ENCODE measurements around the gene WWOX. TPM values are rescaled to one million over a fixed set of nuclear protein-coding genes. Genes with fewer than 3 reads are reported as not detected.

The WWOX gene
- total and polyA plus RNA-seq, 2 of the 8 experiments (the other 6 are each of a cell fraction or from before 2014, with no cell fraction given): 5.4 to 16.7 TPM

- TF ChIP-seq USF2 (IDR thresholded peaks at IDR 0.05; ENCODE audit: low read length) (no peak), BRCA1 (IDR thresholded peaks at IDR 0.05; ENCODE audit: low read depth, low read length) (no peak), CTBP2 (IDR thresholded peaks at IDR 0.05; ENCODE audit: borderline replicate concordance, insufficient read depth, insufficient read length, low read length) (no peak), NANOG (IDR thresholded peaks at IDR 0.05; ENCODE audit: insufficient read depth, low read depth, low read length, poor library complexity, severe bottlenecking) (no peak), GTF2F1 (IDR thresholded peaks at IDR 0.05; ENCODE audit: borderline replicate concordance, low read depth, low read length) (no peak), PHF8 (conservative IDR thresholded peaks at IDR 0.05; ENCODE audit: low read depth, low read length) (no peak), CTCF (IDR thresholded peaks at IDR 0.05; ENCODE audit: control extremely low read depth in 1 of 3, insufficient read depth in 1 of 3, low read depth in 1 of 3, low read length in 3 of 3) (no peak)
- FAIRE-seq: no peak
- no peaks in the 10 kb centered on the region for H3K23me2 ChIP-seq (ENCODE audit: low read depth, low read length)
- no peak overlapping the region for H4K5ac ChIP-seq (ENCODE audit: insufficient read length, low read depth, low read length)
- no peak overlapping the region for H2BK120ac ChIP-seq (replicated peaks; ENCODE audit: low read depth, low read length)
- H4K8ac ChIP-seq (ENCODE audit: extremely low read depth, insufficient read depth, low read length): no peak overlapping the region
- H3K27ac ChIP-seq (ENCODE audit: low read depth, low read length): no peak overlapping the region
- no peak overlapping the region for H2BK20ac ChIP-seq (ENCODE audit: low read length)
- H2BK12ac ChIP-seq (ENCODE audit: low read depth, low read length): no peak overlapping the region
- no peaks in the 10 kb centered on the region for H3K27me3 ChIP-seq (replicated peaks in 1 of 4; ENCODE audit: control insufficient read depth in 3 of 4, extremely low read depth in 1 of 4, insufficient read depth in 3 of 4, low read length in 3 of 4)
- no peak overlapping the region for H4K91ac ChIP-seq (replicated peaks; ENCODE audit: insufficient read length, low read length)
- H3K9ac ChIP-seq (replicated peaks in 1 of 4; ENCODE audit: extremely low read depth in 1 of 4, low read depth in 3 of 4, low read length in 3 of 4): no peak overlapping the region
- H3K23ac ChIP-seq (ENCODE audit: insufficient read length): no peak overlapping the region
- no peak overlapping the region for H2AFZ ChIP-seq (ENCODE audit: low read length)
- H3K4me3 ChIP-seq (ENCODE audit: extremely low read depth in 1 of 4, insufficient read depth in 2 of 4, low read depth in 3 of 4, low read length in 4 of 4): no peak overlapping the region
- H3K79me2 ChIP-seq (ENCODE audit: control insufficient read depth in 1 of 2, insufficient read depth in 2 of 2, low read length in 2 of 2): no peaks in the 10 kb centered on the region
- no peaks in the 10 kb centered on the region for H3K9me3 ChIP-seq (ENCODE audit: insufficient read depth in 2 of 2, low read depth in 1 of 2, low read length in 1 of 2)
- ChIA-PET CTCF (ENCODE audit: partially characterized antibody) (interaction anchor here (1.1 to 3.2 kb wide), 2 partner anchors 11 to 62 kb away, joined by 3 to 22 read pairs; no protein-coding TSS in a partner anchor), POLR2A (ENCODE audit: partially characterized antibody) (no interaction called here)
- no peaks in the 10 kb centered on the region for H3K79me1 ChIP-seq (ENCODE audit: low read depth, low read length)
- H2AK5ac ChIP-seq (ENCODE audit: low read depth, low read length): no peak overlapping the region
- no peak overlapping the region for H3K4me2 ChIP-seq (ENCODE audit: insufficient read depth in 1 of 2, low read depth in 2 of 2, low read length in 2 of 2)
- H3K4me1 ChIP-seq (replicated peaks in 1 of 4; ENCODE audit: control insufficient read depth in 3 of 4, insufficient read depth in 4 of 4, low read length in 3 of 4): no peaks in the 10 kb centered on the region; a peak in 1 of 7 replicates
- H3K14ac ChIP-seq (ENCODE audit: insufficient read length): no peak overlapping the region
- H3K4ac ChIP-seq (replicated peaks; ENCODE audit: insufficient read length, low read depth, low read length): no peak overlapping the region
- H2BK5ac ChIP-seq (ENCODE audit: low read depth, low read length): no peak overlapping the region
- 94 to 100% methylated on average over 1 to 4 of the region's 4 CpGs for WGBS, 2 experiments (ENCODE audit: extremely low coverage in 1 of 2, insufficient coverage in 1 of 2, insufficient read length in 1 of 2, insufficient replicate concordance in 2 of 2, low coverage in 1 of 2, low lambda C conversion rate in 2 of 2, missing lambda C conversion rate in 1 of 2)
- H3K36me3 ChIP-seq (ENCODE audit: control insufficient read depth in 2 of 4, insufficient read depth in 4 of 4, low read length in 3 of 4): no peaks in the 10 kb centered on the region
- DNase-seq (ENCODE audit: low read depth in 1 of 2, low spot score in 2 of 2): no peak
- H4K20me1 ChIP-seq (replicated peaks in 1 of 2; ENCODE audit: control insufficient read depth in 1 of 2, insufficient read depth in 2 of 2, low read length in 2 of 2): no peaks in the 10 kb centered on the region
- H3K18ac ChIP-seq (ENCODE audit: extremely low read depth, low read length): no peak overlapping the region
- no peak overlapping the region for H3K56ac ChIP-seq (replicated peaks; ENCODE audit: insufficient read length, low read depth, low read length)
- no peak overlapping the region for H2BK15ac ChIP-seq (ENCODE audit: low read length)
These were observed 325.8 kb downstream of the WWOX start for GRCh38 chr16:78425281-78425680.

All from H1 (cell line).